Sigmoid colon (tissue), 7 donors: ENCODE results near the gene ANGPTL4. TPM values are rescaled to one million over a fixed set of nuclear protein-coding genes. Genes with fewer than 3 reads are reported as not detected.

Experiments used
- DNase-seq: peaks from one replicate; pipeline ENCODE4 v3.0.0-alpha.2; 2019
- H3K27ac ChIP-seq, 4 donors: fragments of 200-600 bp; sonication (generic); one replicate each; pipeline ENCODE4 v1.5.1; 2016 to 2019; ENCODE audit warnings: mild to moderate bottlenecking in 1 of 4
- H3K27me3 ChIP-seq, 3 donors: fragments of 200-600 bp; sonication (generic); one replicate each; pipeline ENCODE4 v1.5.1; 2019; ENCODE audit warnings: mild to moderate bottlenecking in 1 of 3
- H3K36me3 ChIP-seq, 4 donors: fragments of 200-600 bp; sonication (generic); one replicate each; pipeline ENCODE4 v1.5.1; 2016 to 2019
- H3K4me1 ChIP-seq, 4 donors: fragments of 200-600 bp; sonication (generic); one replicate each; pipeline ENCODE4 v1.5.1; 2017 to 2019
- H3K4me3 ChIP-seq, 4 donors: fragments of 200-600 bp; sonication (generic); one replicate each; pipeline ENCODE4 v1.5.1; 2017 to 2019; ENCODE audit warnings: mild to moderate bottlenecking in 2 of 4, moderate library complexity in 1 of 4
- H3K9me3 ChIP-seq, 4 donors: fragments of 200-600 bp in 3 of 4; sonication (generic) in 3 of 4; one replicate each; pipeline versions ENCODE4 v1.5.1 to v1.6.1; 2013 to 2019
- CTCF ChIP-seq, 4 experiments: fragments of 450-650 bp in 3 of 4; fragments of 200-600 bp in 1 of 4; IDR thresholded peaks; one replicate each; pipeline ENCODE4 v1.5.1; 2016 to 2019; ENCODE audit warnings: antibody characterized with exemption in 4 of 4, mild to moderate bottlenecking in 3 of 4, moderate library complexity in 2 of 4
- EP300 ChIP-seq, 4 donors: sonication (generic); formaldehyde crosslinking; IDR thresholded peaks; one replicate each; pipeline ENCODE4 v1.6.1; 2017; ENCODE audit warnings: antibody characterized with exemption in 4 of 4
- POLR2A ChIP-seq, 2 donors: fragments of 450-650 bp; IDR thresholded peaks; one replicate each; pipeline ENCODE4 v1.6.1; 2016; ENCODE audit warnings: antibody characterized with exemption in 2 of 2, mild to moderate bottlenecking in 2 of 2, moderate library complexity in 2 of 2
- POLR2AphosphoS5 ChIP-seq, 4 donors: sonication (generic); formaldehyde crosslinking; IDR thresholded peaks; one replicate each; pipeline ENCODE4 v1.6.1; 2017; ENCODE audit warnings: antibody characterized with exemption in 4 of 4
- WGBS, 2 donors: extraction: QIAGEN DNeasy Blood & Tissue Kit; methylation state at CpG; one replicate each; pipeline ENCODE4 v1.1.7; 2013; 5-methylcytosine and 5-hydroxymethylcytosine counted together
- intact Hi-C: fragments of 100-400 bp; cut with DNase I; formaldehyde crosslinking; loops from one replicate; pipeline ENCODE4 v1.15.1; 2023
- polyA plus RNA-seq, 3 donors: library from polyadenylated mRNA; stranded (reverse); fragments of 200-250 nt; gene quantifications; one replicate each; pipeline ENCODE4 v1.2.3, GENCODE V29; 2013
- total RNA-seq, 4 donors: library from RNA; depleted of rRNA; stranded (reverse); fragments of >200 nt; gene quantifications; one replicate each; pipeline ENCODE4 v1.1.0, GENCODE V29; 2016
- donor health status: healthy with polysubstance abuse.
- donor health status: Bipolar disorder and iron deficiency.
- donor health status: healthy.

The ANGPTL4 gene
- total and polyA plus RNA-seq, 7 donors: 2.3 to 31.6 (median 10.3) TPM

DNA sequence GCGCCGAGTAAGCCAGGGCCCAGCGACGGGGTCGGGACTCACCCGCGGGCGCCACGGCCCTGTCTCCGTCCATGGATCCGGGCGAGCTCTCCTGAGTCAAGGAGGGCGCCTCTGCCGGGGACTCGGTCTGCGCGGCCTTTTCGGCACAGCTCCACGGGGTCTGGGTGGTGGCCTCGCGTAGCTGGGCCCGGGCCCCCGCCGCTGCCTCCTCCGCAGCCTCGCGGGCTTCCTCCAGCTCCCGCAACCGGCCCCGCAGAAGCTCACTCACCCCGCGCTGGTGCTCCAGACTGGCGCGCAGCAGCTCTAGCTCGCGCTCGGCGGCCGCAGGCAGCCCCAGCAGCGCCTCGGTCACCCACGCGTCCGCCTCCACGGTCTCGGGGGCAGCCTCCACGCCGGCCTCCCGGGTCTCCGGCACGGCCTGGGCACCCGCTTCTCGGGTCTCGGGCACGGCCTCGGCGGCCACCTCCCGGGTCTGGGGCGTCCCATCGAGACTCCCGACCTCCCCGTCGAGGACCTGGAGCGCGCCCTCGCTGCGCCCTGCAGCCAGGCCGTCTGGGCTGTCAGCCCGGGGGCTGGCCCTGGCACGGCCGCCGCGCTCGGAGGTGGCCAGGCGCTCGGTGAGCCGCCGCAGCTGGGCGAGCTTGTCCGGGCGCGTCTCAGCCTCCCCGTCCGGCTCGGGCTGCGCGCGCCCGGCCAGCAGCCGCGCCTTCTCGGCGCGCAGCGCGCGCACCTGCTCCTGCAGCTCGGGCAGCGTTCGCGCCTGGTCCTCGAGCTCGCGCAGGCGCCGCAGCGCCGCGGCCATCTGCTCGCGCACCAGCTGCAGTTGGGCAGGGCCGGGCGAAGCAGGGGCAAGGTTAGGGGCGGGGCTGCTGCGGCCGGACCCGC lies 29.3 kb upstream of the ANGPTL4 start:
- Histone ChIP-seq H3K27me3 (peaks cover 28 to 58% (median 38%) of the 10 kb centered on the region in 3 donors), H3K27ac (no peak overlapping the region), H3K36me3 (no peaks in the 10 kb centered on the region), H3K4me1 (peaks cover 0 to 26% (median 21%) of the 10 kb centered on the region in 4 donors), H3K9me3 (no peaks in the 10 kb centered on the region), H3K4me3 (peak overlapping the region in 3 of 4 donors; percentile 28 to 38 (median 33))
- no peak for DNase-seq
- 4 to 10% methylated on average over 117 of the region's 117 CpGs for WGBS, 2 donors
- TF ChIP-seq POLR2AphosphoS5 (IDR thresholded peaks at IDR 0.05) (no peak), EP300 (IDR thresholded peaks at IDR 0.05) (no peak), POLR2A (IDR thresholded peaks at IDR 0.05) (no peak), CTCF (IDR thresholded peaks at IDR 0.05) (no peak)
- intact Hi-C loops: no loop called here

DNA sequence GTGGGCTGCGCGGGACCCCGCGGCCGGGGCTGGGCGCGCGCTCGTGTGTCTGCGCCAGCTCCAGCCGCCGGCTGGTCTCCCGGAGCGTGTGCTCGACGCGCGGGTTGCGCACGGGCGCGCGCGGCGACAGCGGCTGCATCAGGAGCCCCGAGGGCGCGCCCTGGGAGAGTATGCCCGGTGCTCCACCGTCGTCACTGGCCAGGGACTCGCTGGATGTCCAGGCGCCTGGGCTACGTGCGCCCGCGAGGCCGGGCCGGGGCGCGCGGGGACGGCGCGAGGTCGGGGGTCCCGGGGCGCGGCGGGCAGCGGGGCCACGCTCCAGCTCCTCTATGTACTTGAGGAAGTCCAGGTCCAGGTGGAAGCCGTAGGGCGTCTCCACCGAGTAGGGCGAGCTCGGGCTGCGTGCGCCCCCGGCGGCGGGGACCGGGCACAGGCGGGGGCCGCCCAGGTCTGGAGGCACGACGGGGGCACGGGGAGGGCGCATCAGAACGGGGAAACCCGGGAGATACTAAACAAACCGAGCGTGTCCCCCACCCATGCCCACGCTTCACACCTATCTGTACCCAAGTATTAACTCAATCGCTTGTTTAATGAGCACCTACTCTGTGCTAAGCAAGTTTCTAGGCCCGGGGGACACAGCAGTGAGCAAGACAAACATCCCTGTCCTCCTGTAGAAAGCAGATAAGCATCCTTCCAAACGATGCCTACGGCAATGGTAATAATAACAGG lies 28.4 kb upstream of the ANGPTL4 start:
- H3K9me3 ChIP-seq: no peaks in the 10 kb centered on the region

GRCh38 chr19:8336072-8336569 lies 27.8 kb upstream of the ANGPTL4 start:
- 24 to 39% methylated on average over 27 of the region's 27 CpGs for WGBS, 2 donors
- H3K9me3 ChIP-seq: no peaks in the 10 kb centered on the region
- H3K4me3 ChIP-seq: no peak overlapping the region
- no peak for TF ChIP-seq POLR2A (IDR thresholded peaks at IDR 0.05)
- H3K27me3 ChIP-seq: peaks cover 28 to 60% (median 46%) of the 10 kb centered on the region in 3 donors
- DNase-seq: no peak
- H3K36me3 ChIP-seq: no peaks in the 10 kb centered on the region
- intact Hi-C loops: no loop called here
- H3K27ac ChIP-seq: no peak overlapping the region
- peaks cover 0 to 26% (median 21%) of the 10 kb centered on the region in 4 donors for H3K4me1 ChIP-seq

More for the DNA sequence above, 28.4 kb upstream of the ANGPTL4 start:
- intact Hi-C loops: no loop called here
- Histone ChIP-seq H3K4me3 (peak overlapping the region in 3 of 4 donors; percentile 28 to 38 (median 33)), H3K27me3 (peaks cover 28 to 58% (median 40%) of the 10 kb centered on the region in 3 donors), H3K4me1 (peaks cover 0 to 26% (median 21%) of the 10 kb centered on the region in 4 donors), H3K36me3 (no peaks in the 10 kb centered on the region), H3K27ac (no peak overlapping the region)
- DNase-seq: no peak
- WGBS, 2 donors: 3 to 7% methylated on average over 79 of the region's 79 CpGs
- TF ChIP-seq EP300 (IDR thresholded peaks at IDR 0.05): no peak

- DNase-seq: no peak
- Histone ChIP-seq H3K27ac (no peak overlapping the region), H3K27me3 (peaks cover 28 to 65% (median 47%) of the 10 kb centered on the region in 3 donors), H3K9me3 (no peaks in the 10 kb centered on the region), H3K36me3 (no peaks in the 10 kb centered on the region), H3K4me3 (no peak overlapping the region), H3K4me1 (peaks cover 0 to 26% (median 21%) of the 10 kb centered on the region in 4 donors)
- TF ChIP-seq POLR2AphosphoS5 (IDR thresholded peaks at IDR 0.05): no peak
- no peak for TF ChIP-seq CTCF (IDR thresholded peaks at IDR 0.05)
- no peak for TF ChIP-seq EP300 (IDR thresholded peaks at IDR 0.05)
- no peak for TF ChIP-seq POLR2A (IDR thresholded peaks at IDR 0.05)
- WGBS, 2 donors: 50 to 53% methylated on average over 8 of the region's 8 CpGs
- intact Hi-C loops: no loop called here
These were observed 27.3 kb upstream of the ANGPTL4 start for GRCh38 chr19:8336660-8337059.

GRCh38 chr19:8337728-8338127 lies 26.2 kb upstream of the ANGPTL4 start:
- H3K9me3 ChIP-seq: no peaks in the 10 kb centered on the region
- DNase-seq: no peak
- H3K27me3 ChIP-seq: peaks cover 30 to 68% (median 57%) of the 10 kb centered on the region in 3 donors
- WGBS, 2 donors: 30 to 70% methylated on average over 7 of the region's 7 CpGs
- TF ChIP-seq POLR2A (IDR thresholded peaks at IDR 0.05) (no peak), POLR2AphosphoS5 (IDR thresholded peaks at IDR 0.05) (no peak), CTCF (IDR thresholded peaks at IDR 0.05) (no peak), EP300 (IDR thresholded peaks at IDR 0.05) (no peak)
- H3K36me3 ChIP-seq: no peaks in the 10 kb centered on the region
- intact Hi-C loops: no loop called here
- H3K27ac ChIP-seq: no peak overlapping the region
- H3K4me1 ChIP-seq: peaks cover 0 to 29% (median 23%) of the 10 kb centered on the region in 4 donors
- H3K4me3 ChIP-seq: no peak overlapping the region
